Stimulated activated CD8-positive, alpha-beta memory T cell treated with anti-CD3 and anti-CD28 coated beads, Interleukin-12 subunit alpha, Interleukin-12 subunit beta, amount 100 ng/mL, for 4 hours (primary cell): ENCODE results near the gene ZFAND4.
A peak's percentile ranks its signal among the peaks of the same experiment; 100 is the strongest.
"Not testable (repeated sequence)": the region's sequence is repeated elsewhere in the genome, so short reads cannot be mapped to it uniquely, and the experiment has no call there.

Experiments used
- DNase-seq: peaks from one replicate; pipeline ENCODE4 v3.0.0-alpha.2; 2020; ENCODE audit warnings: low read depth

Gene ZFAND4

GRCh38 chr10:45640941-45641340, 31.6 kb downstream of the ZFAND4 start:
- DNase-seq = no peak

GRCh38 chr10:45640049-45640448, 32.5 kb downstream of the ZFAND4 start:
- DNase-seq = no peak

- DNase-seq = no peak
These were observed 45.0 kb downstream of the ZFAND4 start for GRCh38 chr10:45627412-45628048.

GRCh38 chr10:45625879-45626278, 46.7 kb downstream of the ZFAND4 start:
- no peak for DNase-seq

- DNase-seq = no peak
These were observed 47.8 kb downstream of the ZFAND4 start for GRCh38 chr10:45624724-45625123.

GRCh38 chr10:45614869-45615268, 57.7 kb downstream of the ZFAND4 start:
- DNase-seq = no peak

GRCh38 chr10:45612741-45613140, 59.8 kb downstream of the ZFAND4 start:
- DNase-seq = no peak

GRCh38 chr10:45608052-45608451, 64.5 kb downstream of the ZFAND4 start:
- no peak for DNase-seq

GRCh38 chr10:45607276-45607675, 65.3 kb downstream of the ZFAND4 start:
- no peak for DNase-seq

GRCh38 chr10:45602836-45603235, 69.7 kb downstream of the ZFAND4 start:
- no peak for DNase-seq

GRCh38 chr10:45602082-45602730, 70.4 kb downstream of the ZFAND4 start:
- no peak for DNase-seq

- not testable (repeated sequence) for DNase-seq
These were observed 71.2 kb downstream of the ZFAND4 start for GRCh38 chr10:45601254-45601930.

GRCh38 chr10:45600337-45601253, 72.0 kb downstream of the ZFAND4 start:
- not testable (repeated sequence) for DNase-seq

GRCh38 chr10:45599646-45600045, 72.9 kb downstream of the ZFAND4 start:
- DNase-seq = no peak

- DNase-seq = no peak
These were observed 73.5 kb downstream of the ZFAND4 start for GRCh38 chr10:45599021-45599603.

- no peak for DNase-seq
These were observed 76.0 kb downstream of the ZFAND4 start for GRCh38 chr10:45596526-45596925.

- DNase-seq = peak; percentile 78
These were observed 78.1 kb downstream of the ZFAND4 start for GRCh38 chr10:45594276-45595157.

GRCh38 chr10:45593938-45594275, 78.7 kb downstream of the ZFAND4 start:
- no peak for DNase-seq

- no peak for DNase-seq
These were observed 79.6 kb downstream of the ZFAND4 start for GRCh38 chr10:45592926-45593325.

- no peak for DNase-seq
These were observed 80.1 kb downstream of the ZFAND4 start for GRCh38 chr10:45592432-45592831.

- no peak for DNase-seq
These were observed 81.3 kb downstream of the ZFAND4 start for GRCh38 chr10:45591280-45591679.
